Peyer's patch (tissue), 4 donors: ENCODE measurements around the gene AK9. TPM values are rescaled to one million over a fixed set of nuclear protein-coding genes. Genes with fewer than 3 reads are reported as not detected.
"Not testable (repeated sequence)": the region's sequence is repeated elsewhere in the genome, so short reads cannot be mapped to it uniquely, and the experiment has no call there.

Source experiments
- DNase-seq, 3 donors: peaks; one replicate each; pipeline ENCODE4 v3.0.0-alpha.2; 2017 to 2019
- H3K27ac ChIP-seq, 4 donors: fragments of 200-600 bp; sonication (generic); one replicate each; pipeline ENCODE4 v1.5.1; 2016 to 2019
- H3K27me3 ChIP-seq, 2 donors: fragments of 200-600 bp; sonication (generic); one replicate each; pipeline ENCODE4 v1.5.1; 2019
- H3K36me3 ChIP-seq, 3 donors: fragments of 200-600 bp; sonication (generic); one replicate each; pipeline ENCODE4 v1.5.1; 2016 to 2019
- H3K4me1 ChIP-seq, 4 donors: fragments of 200-600 bp; sonication (generic); one replicate each; pipeline ENCODE4 v1.5.1; 2016 to 2019
- H3K4me3 ChIP-seq, 4 donors: fragments of 200-600 bp; sonication (generic); 1 replicate in 3 of 4; 2 replicates in 1 of 4; pipeline ENCODE4 v1.5.1; 2016 to 2019; ENCODE audit warnings: mild to moderate bottlenecking in 1 of 4
- H3K9me3 ChIP-seq, 4 donors: fragments of 200-600 bp; sonication (generic); one replicate each; pipeline ENCODE4 v1.5.1; 2016 to 2019; ENCODE audit warnings: mild to moderate bottlenecking in 1 of 4
- CTCF ChIP-seq, 6 experiments: fragments of 450-650 bp in 4 of 6; fragments of 200-600 bp in 2 of 6; sonication (generic) in 1 of 6; IDR thresholded peaks; one replicate each; pipeline ENCODE4 v1.5.1; 2017 to 2019; ENCODE audit warnings: antibody characterized with exemption in 6 of 6, mild to moderate bottlenecking in 3 of 6, moderate library complexity in 1 of 6
- POLR2A ChIP-seq, 2 donors: fragments of 450-650 bp; IDR thresholded peaks; one replicate each; pipeline ENCODE4 v1.5.1; 2017; ENCODE audit warnings: antibody characterized with exemption in 2 of 2, mild to moderate bottlenecking in 2 of 2, moderate library complexity in 2 of 2
- total RNA-seq, 4 donors: library from RNA; depleted of rRNA; stranded (reverse); fragments of >200 nt; gene quantifications; one replicate each; pipeline ENCODE4 v1.1.0, GENCODE V29; 2016

The AK9 gene
- total RNA-seq, 4 donors from 2014 or later = 7.9 to 66.0 (median 9.7) TPM

GRCh38 chr6:109466212-109466923 lies 224.6 kb downstream of the AK9 start:
- H3K9me3 ChIP-seq = no peaks in the 10 kb centered on the region
- H3K36me3 ChIP-seq = peaks cover 0 to 58% (median 0%) of the 10 kb centered on the region in 3 donors
- H3K4me1 ChIP-seq = peaks cover 0 to 12% (median 0%) of the 10 kb centered on the region in 4 donors
- H3K27me3 ChIP-seq = no peaks in the 10 kb centered on the region
- peak overlapping the region in 2 of 4 donors; percentile 58 to 64 for H3K27ac ChIP-seq
- H3K4me3 ChIP-seq = no peak overlapping the region
- TF ChIP-seq CTCF (IDR thresholded peaks at IDR 0.05) (no peak), POLR2A (IDR thresholded peaks at IDR 0.05) (no peak)
- DNase-seq = no peak

- Histone ChIP-seq H3K4me3 (no peak overlapping the region), H3K4me1 (peaks cover 0 to 12% (median 0%) of the 10 kb centered on the region in 4 donors), H3K27me3 (no peaks in the 10 kb centered on the region), H3K9me3 (no peaks in the 10 kb centered on the region), H3K27ac (peak overlapping the region in 2 of 4 donors; percentile 58 to 64), H3K36me3 (peaks cover 0 to 56% (median 0%) of the 10 kb centered on the region in 3 donors)
- peak in 1 of 3 donors; percentile 67 for DNase-seq
- TF ChIP-seq CTCF (IDR thresholded peaks at IDR 0.05) = no peak
- TF ChIP-seq POLR2A (IDR thresholded peaks at IDR 0.05) = no peak
Measured at GRCh38 chr6:109465772-109466171, 225.2 kb downstream of the AK9 start.

GRCh38 chr6:109461733-109462526 lies 229.1 kb downstream of the AK9 start:
- DNase-seq = no peak
- Histone ChIP-seq H3K9me3 (no peaks in the 10 kb centered on the region), H3K36me3 (peaks cover 0 to 37% (median 0%) of the 10 kb centered on the region in 3 donors), H3K4me3 (no peak overlapping the region), H3K27ac (no peak overlapping the region), H3K27me3 (no peaks in the 10 kb centered on the region), H3K4me1 (peaks cover 0 to 19% (median 8%) of the 10 kb centered on the region in 4 donors)
- TF ChIP-seq CTCF (IDR thresholded peaks at IDR 0.05) = no peak
- no peak for TF ChIP-seq POLR2A (IDR thresholded peaks at IDR 0.05)

GRCh38 chr6:109461205-109461604 lies 229.8 kb downstream of the AK9 start:
- H3K9me3 ChIP-seq, DNase-seq, H3K27ac ChIP-seq, H3K27me3 ChIP-seq, H3K4me3 ChIP-seq: not testable (repeated sequence)
- H3K36me3 ChIP-seq = peaks cover 0 to 30% (median 0%) of the 10 kb centered on the region in 3 donors
- peaks cover 0 to 18% (median 12%) of the 10 kb centered on the region in 4 donors for H3K4me1 ChIP-seq

GRCh38 chr6:109460161-109460829 lies 230.7 kb downstream of the AK9 start:
- peak in 1 of 3 donors; percentile 17 for DNase-seq
- peaks cover 0 to 21% (median 0%) of the 10 kb centered on the region in 3 donors for H3K36me3 ChIP-seq
- no peak overlapping the region for H3K27ac ChIP-seq
- no peaks in the 10 kb centered on the region for H3K9me3 ChIP-seq
- no peaks in the 10 kb centered on the region for H3K27me3 ChIP-seq
- no peak for TF ChIP-seq CTCF (IDR thresholded peaks at IDR 0.05)
- TF ChIP-seq POLR2A (IDR thresholded peaks at IDR 0.05) = no peak
- no peak overlapping the region for H3K4me3 ChIP-seq
- H3K4me1 ChIP-seq = peaks cover 0 to 22% (median 12%) of the 10 kb centered on the region in 4 donors
